Superior temporal gyrus (tissue), 1 donor: ENCODE results near the gene DDAH1.

Experiments used
- DNase-seq: peaks from one replicate; pipeline ENCODE4 v3.0.0-alpha.2; 2016; ENCODE audit errors: extremely low spot score

Gene DDAH1

DNA sequence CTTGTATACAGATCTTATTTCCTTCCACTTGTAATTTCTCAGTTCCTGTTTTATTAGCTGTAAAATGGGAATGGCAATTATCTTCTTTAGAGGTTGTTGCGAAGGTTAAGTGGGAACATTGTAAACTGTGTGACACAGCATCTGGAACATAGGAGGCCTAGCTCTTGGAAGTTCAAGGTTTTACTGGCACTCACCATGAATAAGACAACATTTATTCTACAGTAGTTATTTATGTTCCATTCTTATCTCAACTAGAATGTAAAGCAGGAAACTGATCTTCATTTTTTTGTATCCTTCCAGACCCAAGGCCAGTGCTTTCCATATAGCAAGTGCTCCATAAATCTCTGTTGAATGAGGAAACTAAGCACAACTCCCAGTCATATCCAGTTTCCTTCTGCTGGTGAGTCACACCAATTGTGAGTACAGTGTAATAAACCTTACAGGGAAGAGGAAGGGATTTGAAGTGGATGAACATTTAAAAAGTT is 189.9 kb downstream of the DDAH1 start:
- DNase-seq: no peak

DNA sequence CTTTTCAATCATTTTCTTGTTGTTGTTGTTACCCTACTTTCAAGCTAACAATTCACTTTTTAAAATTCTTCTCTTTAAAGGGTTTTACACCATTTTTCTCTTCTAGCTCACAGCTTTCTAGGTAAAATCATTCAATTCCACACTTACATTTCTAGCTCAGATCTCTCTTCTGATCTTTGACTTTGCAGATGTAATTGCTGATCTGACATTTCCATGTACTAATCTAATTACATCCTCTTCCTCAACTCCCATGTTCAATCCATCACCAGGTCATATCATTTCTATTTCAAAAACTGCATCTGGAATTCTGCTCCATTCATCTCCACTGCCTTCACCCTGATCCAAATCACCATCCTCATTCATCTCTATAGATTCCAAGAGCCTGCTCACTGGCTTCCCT is 191.6 kb downstream of the DDAH1 start:
- no peak for DNase-seq

DNA sequence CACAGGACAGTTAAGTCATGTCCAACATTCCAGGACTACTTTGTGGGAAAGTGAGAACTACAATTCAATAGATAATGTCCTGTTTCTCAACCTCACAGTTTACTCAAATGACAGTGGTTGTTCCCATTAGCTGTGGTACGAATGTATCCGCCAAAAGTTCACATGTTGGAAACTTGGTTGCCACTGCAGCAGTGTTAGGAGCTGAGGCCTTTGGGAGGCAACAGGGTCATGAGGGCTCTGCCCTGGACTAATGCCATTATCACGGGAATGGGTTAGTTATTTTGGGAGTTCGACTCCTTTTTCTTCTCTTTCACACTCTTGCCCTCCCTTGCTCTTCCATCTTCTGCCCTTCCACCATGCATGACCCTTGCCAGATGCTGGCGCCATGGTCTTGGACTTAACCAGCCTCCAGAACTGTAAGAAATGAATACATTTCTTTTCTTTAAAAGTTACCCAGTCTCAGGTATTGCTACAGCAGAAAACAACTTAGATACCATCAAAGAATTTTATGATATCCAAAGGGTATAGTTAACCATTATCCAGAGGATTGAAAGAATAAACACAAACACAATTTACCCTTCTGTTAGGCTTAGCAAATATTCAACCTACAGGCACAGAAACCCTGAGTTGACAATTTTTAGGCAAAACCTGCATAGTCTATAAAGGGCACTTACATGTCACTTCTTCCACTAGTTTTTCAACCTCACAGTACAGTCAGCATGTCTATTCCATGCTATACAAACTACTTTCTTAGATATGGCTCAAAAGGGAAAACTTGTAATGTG is 196.0 kb downstream of the DDAH1 start:
- no peak for DNase-seq
